Measurements from ENCODE around the gene DEFB129. TPM values are rescaled to one million over a fixed set of nuclear protein-coding genes. Genes with fewer than 3 reads are reported as not detected.

Gene DEFB129
- total and polyA plus RNA-seq, 2 experiments from 2014 or later = not detected

- Histone ChIP-seq H3K4me3 (no peak overlapping the region), H3K79me2 (replicated peaks; ENCODE audit: insufficient read depth) (no peaks in the 10 kb centered on the region), H3K27ac (ENCODE audit: low read depth) (no peak overlapping the region), H2AFZ (no peak overlapping the region), H3K27me3 (ENCODE audit: insufficient read depth) (peaks cover 48% of the 10 kb centered on the region), H3K4me1 (ENCODE audit: insufficient read depth) (no peaks in the 10 kb centered on the region), H3K4me2 (no peak overlapping the region), H3K9me2 (ENCODE audit: insufficient read depth) (no peaks in the 10 kb centered on the region), H4K20me1 (replicated peaks; ENCODE audit: insufficient read depth) (no peaks in the 10 kb centered on the region), H3K36me3 (ENCODE audit: insufficient read depth) (no peaks in the 10 kb centered on the region), H3F3A (replicated peaks; ENCODE audit: low read depth) (no peaks in the 10 kb centered on the region)
- Mint-ChIP-seq H3K36me3 (ENCODE audit: low read depth) (no peaks in the 10 kb centered on the region), H3K27ac (no peak overlapping the region), H3K27me3 (ENCODE audit: insufficient read depth, low read depth, poor library complexity) (peaks cover 3% of the 10 kb centered on the region), H3K4me3 (no peak overlapping the region), H3K9me3 (no peaks in the 10 kb centered on the region), H3K4me1 (no peaks in the 10 kb centered on the region)
- TF ChIP-seq EZH2 (IDR thresholded peaks at IDR 0.05; ENCODE audit: low read depth, unreplicated experiment) (no peak), CTCF (conservative IDR thresholded peaks at IDR 0.05; ENCODE audit: low read depth in 2 of 2) (no peak), JUNB (IDR thresholded peaks at IDR 0.05; ENCODE audit: unreplicated experiment) (no peak), STAT1 (IDR thresholded peaks at IDR 0.05; ENCODE audit: unreplicated experiment) (no peak), ZNF331 (CRISPR knock-in tag; IDR thresholded peaks at IDR 0.05; ENCODE audit: low read depth) (no peak), NANOG (IDR thresholded peaks at IDR 0.05; ENCODE audit: borderline replicate concordance) (no peak), ZNF462 (CRISPR knock-in tag; IDR thresholded peaks at IDR 0.05) (no peak), CREB1 (CRISPR knock-in tag; IDR thresholded peaks at IDR 0.05; ENCODE audit: low read depth) (no peak), EZH2phosphoT487 (IDR thresholded peaks at IDR 0.05; ENCODE audit: unreplicated experiment) (no peak), POLR2AphosphoS5 (IDR thresholded peaks at IDR 0.05; ENCODE audit: low read depth) (no peak), ZNF114 (CRISPR knock-in tag; IDR thresholded peaks at IDR 0.05) (no peak)
- TF ChIP-seq, protein P1, sequence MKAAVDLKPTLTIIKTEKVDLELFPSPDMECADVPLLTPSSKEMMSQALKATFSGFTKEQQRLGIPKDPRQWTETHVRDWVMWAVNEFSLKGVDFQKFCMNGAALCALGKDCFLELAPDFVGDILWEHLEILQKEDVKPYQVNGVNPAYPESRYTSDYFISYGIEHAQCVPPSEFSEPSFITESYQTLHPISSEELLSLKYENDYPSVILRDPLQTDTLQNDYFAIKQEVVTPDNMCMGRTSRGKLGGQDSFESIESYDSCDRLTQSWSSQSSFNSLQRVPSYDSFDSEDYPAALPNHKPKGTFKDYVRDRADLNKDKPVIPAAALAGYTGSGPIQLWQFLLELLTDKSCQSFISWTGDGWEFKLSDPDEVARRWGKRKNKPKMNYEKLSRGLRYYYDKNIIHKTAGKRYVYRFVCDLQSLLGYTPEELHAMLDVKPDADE (IDR thresholded peaks at IDR 0.05) = no peak
- TF ChIP-seq, protein P2, sequence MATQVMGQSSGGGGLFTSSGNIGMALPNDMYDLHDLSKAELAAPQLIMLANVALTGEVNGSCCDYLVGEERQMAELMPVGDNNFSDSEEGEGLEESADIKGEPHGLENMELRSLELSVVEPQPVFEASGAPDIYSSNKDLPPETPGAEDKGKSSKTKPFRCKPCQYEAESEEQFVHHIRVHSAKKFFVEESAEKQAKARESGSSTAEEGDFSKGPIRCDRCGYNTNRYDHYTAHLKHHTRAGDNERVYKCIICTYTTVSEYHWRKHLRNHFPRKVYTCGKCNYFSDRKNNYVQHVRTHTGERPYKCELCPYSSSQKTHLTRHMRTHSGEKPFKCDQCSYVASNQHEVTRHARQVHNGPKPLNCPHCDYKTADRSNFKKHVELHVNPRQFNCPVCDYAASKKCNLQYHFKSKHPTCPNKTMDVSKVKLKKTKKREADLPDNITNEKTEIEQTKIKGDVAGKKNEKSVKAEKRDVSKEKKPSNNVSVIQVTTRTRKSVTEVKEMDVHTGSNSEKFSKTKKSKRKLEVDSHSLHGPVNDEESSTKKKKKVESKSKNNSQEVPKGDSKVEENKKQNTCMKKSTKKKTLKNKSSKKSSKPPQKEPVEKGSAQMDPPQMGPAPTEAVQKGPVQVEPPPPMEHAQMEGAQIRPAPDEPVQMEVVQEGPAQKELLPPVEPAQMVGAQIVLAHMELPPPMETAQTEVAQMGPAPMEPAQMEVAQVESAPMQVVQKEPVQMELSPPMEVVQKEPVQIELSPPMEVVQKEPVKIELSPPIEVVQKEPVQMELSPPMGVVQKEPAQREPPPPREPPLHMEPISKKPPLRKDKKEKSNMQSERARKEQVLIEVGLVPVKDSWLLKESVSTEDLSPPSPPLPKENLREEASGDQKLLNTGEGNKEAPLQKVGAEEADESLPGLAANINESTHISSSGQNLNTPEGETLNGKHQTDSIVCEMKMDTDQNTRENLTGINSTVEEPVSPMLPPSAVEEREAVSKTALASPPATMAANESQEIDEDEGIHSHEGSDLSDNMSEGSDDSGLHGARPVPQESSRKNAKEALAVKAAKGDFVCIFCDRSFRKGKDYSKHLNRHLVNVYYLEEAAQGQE (IDR thresholded peaks at IDR 0.05; ENCODE audit: unreplicated experiment) = no peak
- no peak for DNase-seq (ENCODE audit: low spot score)
- ATAC-seq = no peak
These were observed 5.7 kb upstream of the DEFB129 start for GRCh38 chr20:221258-221830.

All from GM23338 (cell line).